Measurements from ENCODE around the gene FCRL1.

The FCRL1 gene

DNA sequence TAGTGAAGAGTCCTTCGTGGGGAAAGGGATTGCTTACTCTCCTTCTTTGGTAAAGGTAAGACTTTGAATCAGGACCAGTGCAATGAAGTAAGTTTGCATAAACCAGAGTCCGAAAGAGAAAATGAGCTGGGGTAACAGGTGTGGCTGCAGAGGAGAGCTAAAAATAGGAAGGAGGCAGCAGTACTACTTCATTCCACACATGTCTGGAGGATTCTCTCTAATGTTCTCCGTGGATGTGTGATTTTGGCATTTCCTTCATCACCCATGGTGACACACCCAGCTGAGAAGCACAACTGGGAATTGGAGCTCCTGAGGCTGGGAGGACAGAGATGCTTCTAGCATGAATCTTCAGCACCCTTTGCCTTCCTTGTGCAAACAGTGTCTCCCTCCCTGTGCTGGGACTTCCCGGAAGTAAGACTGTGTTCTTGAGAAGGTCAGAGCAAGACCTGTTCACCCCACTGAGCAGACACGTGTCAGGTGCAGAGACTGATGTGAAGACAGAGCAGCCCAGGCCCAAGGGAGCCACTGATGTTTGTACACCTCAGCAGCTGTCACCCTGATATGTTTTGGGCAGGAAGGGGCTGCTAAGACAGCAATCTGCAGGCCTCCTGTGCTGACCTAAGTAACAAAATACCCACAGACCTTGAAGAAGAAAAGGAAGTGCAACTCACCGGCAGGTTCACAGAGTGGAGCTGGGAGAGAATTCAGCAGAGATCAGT is 13.3 kb downstream of the FCRL1 start:
- DNase-seq: no peak
- in situ Hi-C loops (cut with HindIII; ENCODE audit: low pct_ligation_motif_present, low pct_unique_long_range_greater_than_20kb, low sequenced_read_pairs): no loop called here

DNA sequence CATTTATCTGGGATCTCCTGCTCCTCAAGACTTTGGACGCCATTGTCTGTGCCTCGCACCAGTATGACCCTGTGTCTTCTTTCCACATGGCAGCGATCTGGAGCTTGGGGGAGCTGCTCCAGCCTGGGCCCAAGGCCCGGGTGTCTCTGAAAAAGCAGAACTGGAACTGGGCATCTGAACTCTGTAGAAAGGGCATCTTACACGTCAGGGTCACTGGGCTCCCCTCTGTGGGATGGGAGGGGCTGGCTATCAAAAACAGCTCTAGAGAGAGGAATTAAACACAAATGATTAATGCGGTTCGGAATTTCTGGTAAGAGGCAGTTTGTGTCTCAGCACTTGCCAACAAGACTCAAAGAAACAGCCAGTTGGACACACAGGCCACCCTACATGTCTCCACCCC is 16.1 kb downstream of the FCRL1 start:
- no peak for DNase-seq
- in situ Hi-C loops (cut with HindIII; ENCODE audit: low pct_ligation_motif_present, low pct_unique_long_range_greater_than_20kb, low sequenced_read_pairs): no loop called here

DNA sequence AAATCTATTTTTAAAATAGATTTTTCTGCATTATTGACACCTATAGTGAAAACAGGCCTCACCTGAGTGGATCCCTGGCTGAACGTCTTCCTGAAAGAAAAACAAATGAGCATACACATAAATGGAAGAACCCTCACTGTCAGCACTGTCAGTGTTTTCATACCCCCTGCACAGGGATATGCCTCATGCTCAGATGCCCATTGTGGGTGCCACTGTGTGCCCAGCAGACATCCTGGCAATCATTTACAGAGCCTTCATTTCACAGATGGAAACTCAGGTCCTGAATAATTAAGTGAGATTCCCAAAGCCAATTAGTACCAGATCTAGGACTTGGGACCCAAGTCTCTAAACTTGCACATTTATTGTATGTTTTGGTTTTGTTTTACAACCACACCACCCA is 19.9 kb downstream of the FCRL1 start:
- DNase-seq: no peak
- in situ Hi-C loops (cut with HindIII; ENCODE audit: low pct_ligation_motif_present, low pct_unique_long_range_greater_than_20kb, low sequenced_read_pairs): no loop called here

DNA sequence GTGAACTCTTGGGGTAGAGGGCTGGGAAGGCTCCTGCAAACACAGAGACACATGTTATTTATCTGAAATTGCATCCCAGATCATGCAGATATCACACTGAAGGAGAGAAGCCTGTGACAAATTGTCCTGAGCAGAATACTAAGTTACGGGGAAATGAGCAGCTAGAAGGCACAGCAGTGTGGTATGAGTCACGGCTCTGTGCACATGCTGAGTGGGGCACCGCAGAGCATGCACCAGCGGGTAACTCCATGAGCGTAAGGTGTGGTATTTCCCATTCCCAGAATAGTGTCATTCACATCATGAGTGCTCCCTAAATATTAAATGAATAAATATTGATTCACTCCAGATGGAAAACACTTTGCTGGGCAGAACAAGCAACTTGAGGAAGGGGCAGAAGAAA is 21.7 kb downstream of the FCRL1 start:
- DNase-seq: peak; percentile 28
- in situ Hi-C loops (cut with HindIII; ENCODE audit: low pct_ligation_motif_present, low pct_unique_long_range_greater_than_20kb, low sequenced_read_pairs): no loop called here

DNA sequence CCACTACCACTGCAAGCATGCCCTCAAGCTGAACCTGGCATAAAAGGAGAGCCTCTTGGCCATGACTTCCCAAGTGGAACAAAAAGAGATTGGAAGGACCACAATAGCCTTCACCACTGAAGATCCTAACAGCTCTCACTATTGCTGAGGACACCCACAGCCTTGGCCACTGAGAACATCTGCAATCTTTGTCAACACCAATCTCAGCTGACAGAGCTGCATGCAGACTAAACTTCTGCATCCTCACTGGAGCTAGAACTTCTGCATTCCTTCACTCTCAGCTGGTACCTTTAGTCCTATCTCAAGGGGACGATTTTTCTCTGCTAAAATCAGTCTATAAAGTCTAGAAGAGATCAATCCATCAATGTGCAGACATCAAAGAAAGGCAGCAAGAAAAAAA is 34.7 kb downstream of the FCRL1 start:
- no peak for DNase-seq
- in situ Hi-C loops (cut with HindIII; ENCODE audit: low pct_ligation_motif_present, low pct_unique_long_range_greater_than_20kb, low sequenced_read_pairs): no loop called here

DNA sequence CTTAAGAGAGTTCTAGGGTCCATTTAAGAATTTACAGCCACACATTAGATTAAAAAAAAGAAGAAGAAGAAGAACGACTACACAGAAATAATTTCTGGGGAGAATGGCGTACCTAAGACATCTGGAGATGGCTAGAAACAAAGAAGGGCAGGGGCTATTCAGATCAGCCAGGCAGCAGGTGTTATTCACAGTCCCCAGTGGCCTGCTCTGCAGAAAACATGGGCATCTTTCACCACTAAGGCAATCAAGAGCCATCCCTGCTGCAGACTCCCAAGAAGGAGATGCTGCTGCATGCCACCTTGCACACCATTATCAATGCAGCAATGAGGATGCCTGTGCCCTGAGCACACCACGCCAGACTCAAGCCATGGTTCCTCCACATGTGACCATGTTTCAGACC is 35.1 kb downstream of the FCRL1 start:
- no peak for DNase-seq
- in situ Hi-C loops (cut with HindIII; ENCODE audit: low pct_ligation_motif_present, low pct_unique_long_range_greater_than_20kb, low sequenced_read_pairs): no loop called here

DNA sequence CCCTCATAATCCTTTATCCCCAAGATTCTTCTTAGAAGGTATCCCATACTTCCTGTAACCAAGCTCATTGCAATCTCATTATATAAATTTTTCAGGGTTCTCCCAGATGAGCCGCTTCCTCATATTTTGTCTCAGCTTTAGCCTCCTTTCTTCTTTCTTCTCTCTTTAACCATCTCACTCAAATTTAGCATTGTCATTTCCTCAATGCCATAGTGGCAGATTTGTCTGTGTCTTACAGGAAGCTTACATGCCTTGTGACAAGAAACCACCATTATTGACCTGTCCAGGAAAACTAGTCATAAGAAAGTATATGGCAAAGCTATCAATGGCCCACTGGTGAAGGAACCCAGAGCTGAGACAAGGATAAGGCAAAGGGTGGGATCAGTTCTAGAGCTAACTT is 37.0 kb downstream of the FCRL1 start:
- in situ Hi-C loops (cut with HindIII; ENCODE audit: low pct_ligation_motif_present, low pct_unique_long_range_greater_than_20kb, low sequenced_read_pairs): no loop called here
- DNase-seq: no peak

DNA sequence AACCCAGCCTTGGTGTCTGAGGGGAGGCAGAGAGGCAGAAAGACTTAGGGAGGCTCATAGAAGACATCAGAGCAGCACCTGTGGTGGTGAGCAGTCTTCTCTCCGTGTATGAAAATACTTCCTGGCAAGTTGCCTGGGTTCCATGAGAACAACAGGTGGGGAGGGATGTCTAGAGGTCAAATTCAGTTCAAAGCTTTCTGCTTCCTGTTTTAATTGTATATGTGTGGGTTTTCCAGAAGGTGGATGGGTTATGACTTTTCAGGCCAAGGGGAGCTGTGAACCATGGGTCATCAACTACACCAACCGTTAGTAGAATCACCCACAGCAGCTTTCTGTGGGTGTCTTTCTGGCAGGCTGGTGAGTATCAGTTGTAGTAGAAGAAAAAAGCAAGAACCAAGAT is 38.9 kb downstream of the FCRL1 start:
- DNase-seq: no peak
- in situ Hi-C loops (cut with HindIII; ENCODE audit: low pct_ligation_motif_present, low pct_unique_long_range_greater_than_20kb, low sequenced_read_pairs): no loop called here

DNA sequence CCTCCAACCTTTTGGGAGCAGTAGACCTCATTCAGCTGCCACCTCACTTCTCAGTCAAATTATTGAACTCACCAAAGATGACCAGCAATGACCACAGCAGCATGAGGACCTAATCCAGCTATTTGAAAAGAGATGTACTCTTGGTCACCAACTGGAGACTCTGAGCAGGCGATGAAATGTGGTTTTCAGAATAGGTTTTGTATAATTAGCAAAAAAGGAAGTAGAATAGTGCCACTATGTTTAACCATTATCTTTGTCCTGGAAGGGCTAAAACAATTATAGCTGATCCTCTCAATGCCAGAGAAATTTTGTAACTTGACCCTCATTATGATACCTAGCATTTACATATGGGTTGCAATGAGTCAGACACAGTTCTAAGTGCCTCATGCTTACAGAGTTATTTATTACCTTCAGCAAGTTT is 42.9 kb downstream of the FCRL1 start, which contains the start of gene FCRL2:
Gene FCRL2 (minus strand): TSS at position 162 of the 421 bp plus-strand sequence. CDS start 59 bp downstream, at position 103.
- no peak for DNase-seq
- in situ Hi-C loops (cut with HindIII; ENCODE audit: low pct_ligation_motif_present, low pct_unique_long_range_greater_than_20kb, low sequenced_read_pairs): no loop called here

DNA sequence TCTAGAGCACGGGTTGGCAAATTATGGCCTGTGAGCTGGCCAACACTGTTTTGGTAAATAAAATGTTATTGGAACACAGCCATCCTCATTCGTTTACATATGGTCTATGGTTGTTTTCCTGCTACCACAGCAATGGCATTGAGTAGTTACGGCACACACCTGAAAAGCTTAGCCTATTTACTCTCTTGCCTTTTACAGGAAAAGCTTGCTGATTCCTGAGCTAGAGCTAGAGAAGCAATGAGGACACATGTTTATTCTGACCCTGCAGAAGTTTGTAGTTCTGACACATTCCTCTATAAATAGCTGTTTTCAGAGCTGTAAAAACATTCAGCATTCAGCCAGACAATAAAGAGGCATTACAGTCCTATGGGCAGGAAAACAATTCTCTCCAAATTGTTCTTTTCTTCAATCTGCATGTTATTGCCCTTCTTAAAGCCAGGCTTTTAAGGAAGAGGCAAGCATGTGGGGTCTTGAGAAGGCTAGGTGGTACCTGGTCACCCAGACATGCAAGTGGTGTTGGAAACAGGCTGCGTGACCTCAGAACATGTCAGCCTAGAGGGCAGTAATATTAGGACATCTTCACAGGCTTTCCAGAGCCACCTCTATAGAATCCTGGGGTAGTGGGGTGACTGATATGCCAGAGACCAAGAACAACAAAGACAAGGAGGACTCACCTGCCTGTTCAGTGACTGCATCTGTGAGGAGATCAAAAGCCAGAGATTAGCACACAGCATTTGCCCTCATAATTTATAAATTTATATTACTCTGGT is 44.6 kb downstream of the FCRL1 start:
- DNase-seq: no peak
- in situ Hi-C loops (cut with HindIII; ENCODE audit: low pct_ligation_motif_present, low pct_unique_long_range_greater_than_20kb, low sequenced_read_pairs): no loop called here

DNA sequence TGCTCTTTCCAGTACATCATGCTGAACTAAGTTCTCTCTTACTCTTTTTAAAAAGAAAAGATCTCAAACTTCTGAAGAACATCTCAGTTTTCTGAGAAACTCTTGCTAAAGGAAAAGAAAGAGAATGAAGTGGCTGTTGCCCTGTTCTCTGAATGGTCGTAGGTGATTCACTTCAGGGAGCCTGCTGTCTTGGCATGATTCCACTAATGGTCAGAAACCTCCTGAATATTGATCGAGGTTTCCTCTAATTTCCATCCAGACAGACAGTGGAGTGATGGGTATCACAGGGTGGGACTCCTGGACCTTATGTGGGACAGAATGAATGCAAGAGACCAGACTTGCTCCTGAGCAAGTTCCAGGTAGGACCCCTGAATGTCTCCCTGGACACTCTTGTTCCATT is 45.5 kb downstream of the FCRL1 start:
- DNase-seq: no peak
- in situ Hi-C loops (cut with HindIII; ENCODE audit: low pct_ligation_motif_present, low pct_unique_long_range_greater_than_20kb, low sequenced_read_pairs): no loop called here

DNA sequence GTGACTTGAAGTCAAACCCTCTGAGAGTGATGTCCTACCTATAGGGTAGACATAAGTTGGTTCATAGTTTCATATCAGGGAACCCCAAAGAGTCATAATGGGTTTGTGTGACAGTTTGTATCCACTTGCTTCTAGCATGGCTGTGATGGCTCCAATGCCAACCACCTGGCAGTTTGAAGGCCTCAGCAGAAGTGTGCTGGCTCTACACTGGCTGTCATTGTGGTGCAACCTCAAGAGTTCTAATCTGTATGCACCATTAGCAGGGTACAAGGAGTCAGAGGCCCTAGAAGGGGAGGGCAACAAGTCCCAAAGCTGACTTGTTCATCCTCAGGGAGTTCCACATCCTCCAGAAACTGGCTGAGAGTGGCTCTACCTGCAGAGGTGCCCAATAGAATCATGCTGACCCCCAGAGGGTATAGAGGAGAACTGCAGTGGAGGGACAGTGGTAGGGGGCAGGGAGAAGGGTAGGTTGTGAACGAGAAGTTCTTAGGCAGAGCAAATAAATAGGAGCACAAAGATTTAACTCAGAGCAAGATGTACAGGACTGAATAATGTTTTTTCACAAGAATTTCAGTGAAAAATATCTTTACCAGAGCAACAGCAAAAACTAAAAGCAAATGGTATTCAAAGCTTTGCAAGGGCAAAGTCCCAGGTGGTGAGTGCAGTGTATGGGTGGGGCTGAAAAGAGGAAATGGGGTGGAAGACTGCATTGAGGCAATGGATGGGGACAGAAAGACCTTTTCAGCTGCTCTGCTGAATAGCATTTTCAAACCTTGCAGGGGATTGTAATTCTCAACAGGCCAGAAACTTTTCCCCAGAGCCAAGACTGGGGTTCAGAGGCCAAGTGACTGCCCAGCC is 46.2 kb downstream of the FCRL1 start:
- in situ Hi-C loops (cut with HindIII; ENCODE audit: low pct_ligation_motif_present, low pct_unique_long_range_greater_than_20kb, low sequenced_read_pairs): no loop called here
- DNase-seq: peak; percentile 7

DNA sequence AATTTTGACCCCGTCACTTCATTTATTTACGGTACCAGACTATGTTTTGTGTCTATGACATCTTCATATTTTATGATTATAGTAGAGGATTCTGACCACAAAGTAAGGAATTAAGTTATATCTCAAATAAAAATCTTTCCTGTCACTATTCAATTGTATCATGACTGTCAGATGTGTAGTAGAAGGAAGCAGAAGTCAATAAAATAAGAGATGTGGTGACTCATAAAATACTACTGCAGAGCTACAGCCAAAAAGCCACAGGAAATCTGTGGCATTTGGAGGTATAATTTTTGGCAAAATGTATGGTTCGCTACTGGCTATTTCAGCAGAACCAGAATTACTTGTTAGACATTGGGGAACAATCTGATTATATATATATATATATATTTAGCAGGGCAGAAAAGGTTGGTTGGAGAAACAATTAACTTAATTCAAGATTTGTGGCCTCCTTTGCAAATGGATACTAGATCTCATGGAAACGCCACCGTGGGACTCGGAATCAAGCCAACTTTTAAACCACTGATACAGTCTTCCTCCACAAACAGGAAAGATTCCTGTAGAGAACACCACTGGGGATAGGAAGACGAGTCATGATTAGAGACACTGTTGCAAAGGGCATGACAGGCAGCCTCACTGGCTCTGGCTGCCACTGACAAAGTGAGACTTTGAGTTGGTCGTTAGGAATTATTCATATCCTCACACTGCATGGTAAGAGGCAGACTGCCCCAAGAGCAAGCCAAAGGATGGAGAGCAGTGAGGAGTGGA is 48.1 kb downstream of the FCRL1 start:
- in situ Hi-C loops (cut with HindIII; ENCODE audit: low pct_ligation_motif_present, low pct_unique_long_range_greater_than_20kb, low sequenced_read_pairs): no loop called here
- no peak for DNase-seq

DNA sequence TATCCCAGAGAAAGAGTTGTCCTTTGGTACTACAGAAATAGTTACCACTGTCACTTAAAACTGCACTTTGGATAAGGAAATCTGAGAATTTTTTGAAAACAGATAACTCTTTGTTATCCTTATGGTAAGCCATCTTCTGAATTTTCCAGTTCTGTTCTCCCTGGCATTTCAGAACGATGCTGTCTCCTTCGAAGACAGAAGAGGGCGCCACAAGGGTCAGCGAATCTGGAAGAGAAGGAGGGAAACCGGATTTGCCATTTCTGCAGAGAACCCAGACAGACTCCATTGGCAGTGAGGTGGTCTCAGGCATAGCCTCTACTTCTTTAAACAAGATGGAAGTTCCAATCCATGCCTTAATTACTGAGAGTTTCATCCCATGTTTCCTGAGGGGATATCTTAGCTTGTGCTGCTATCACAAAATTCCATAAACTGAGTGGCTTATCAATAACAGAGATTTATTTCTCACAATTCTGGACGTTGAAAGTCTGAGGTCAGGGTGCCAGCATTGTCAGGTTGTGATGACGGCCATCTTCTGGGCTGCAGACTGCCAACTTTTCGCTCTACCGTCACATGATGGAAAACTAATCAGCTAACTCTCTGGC is 49.4 kb downstream of the FCRL1 start:
- peak; percentile 27 for DNase-seq
- in situ Hi-C loops (cut with HindIII; ENCODE audit: low pct_ligation_motif_present, low pct_unique_long_range_greater_than_20kb, low sequenced_read_pairs): no loop called here

DNA sequence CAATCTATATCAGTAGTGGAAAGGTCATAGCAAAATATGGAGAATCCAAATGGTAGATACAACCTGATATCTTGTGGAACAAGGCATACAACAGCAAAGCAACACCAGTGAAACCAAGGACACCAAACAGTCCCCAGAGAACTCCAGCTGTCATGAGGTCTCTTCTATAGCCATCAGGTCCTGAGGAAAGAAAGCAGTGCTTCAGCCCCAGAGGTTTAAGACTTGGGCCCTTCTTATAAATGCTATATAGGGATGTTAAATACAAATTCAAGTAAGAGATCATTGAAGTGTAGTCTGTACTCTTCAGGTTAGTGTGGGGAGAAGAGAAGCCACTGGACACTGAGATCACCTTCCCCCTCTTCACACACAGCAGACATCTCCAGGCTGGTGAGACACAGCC is 53.1 kb downstream of the FCRL1 start:
- in situ Hi-C loops (cut with HindIII; ENCODE audit: low pct_ligation_motif_present, low pct_unique_long_range_greater_than_20kb, low sequenced_read_pairs): no loop called here
- DNase-seq: no peak

DNA sequence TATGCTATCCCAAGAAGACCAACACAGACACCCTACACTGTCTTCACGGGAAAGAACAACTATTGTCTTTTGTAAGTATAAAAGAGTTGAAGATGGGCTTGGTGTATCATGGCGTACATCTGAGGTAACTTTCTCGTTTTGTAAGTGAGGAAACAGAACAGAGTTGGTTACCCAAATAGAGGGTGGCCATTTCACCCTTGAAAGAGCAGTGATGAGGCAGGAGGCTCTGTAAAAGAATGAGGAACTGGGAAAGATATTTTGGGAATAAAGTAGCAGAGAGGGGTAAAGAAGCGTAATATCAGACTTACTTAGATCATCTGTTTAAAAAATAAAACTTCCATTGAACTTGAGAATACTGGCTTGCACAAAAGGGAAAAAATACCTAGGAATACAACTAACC is 61.9 kb downstream of the FCRL1 start:
- in situ Hi-C loops (cut with HindIII; ENCODE audit: low pct_ligation_motif_present, low pct_unique_long_range_greater_than_20kb, low sequenced_read_pairs): no loop called here
- no peak for DNase-seq

DNA sequence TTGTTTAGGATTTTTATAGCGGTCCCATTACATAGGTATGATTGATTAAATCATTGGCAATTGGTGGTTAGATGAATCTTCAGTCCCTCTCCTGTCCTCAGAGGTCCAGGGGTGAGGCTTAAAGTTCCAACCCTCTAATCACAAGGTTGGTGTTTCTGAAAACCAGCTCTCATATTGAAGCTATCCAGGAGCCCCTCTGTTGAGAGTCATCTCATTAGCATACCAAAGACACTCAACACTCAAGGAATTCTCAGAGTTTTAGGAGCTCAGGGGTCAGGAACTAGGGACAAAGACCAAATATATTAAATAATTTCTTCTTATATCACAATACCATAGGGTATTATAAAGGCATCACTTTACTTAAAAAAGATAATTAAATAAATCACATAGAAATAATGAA is 66.3 kb downstream of the FCRL1 start:
- in situ Hi-C loops (cut with HindIII; ENCODE audit: low pct_ligation_motif_present, low pct_unique_long_range_greater_than_20kb, low sequenced_read_pairs): no loop called here
- no peak for DNase-seq

DNA sequence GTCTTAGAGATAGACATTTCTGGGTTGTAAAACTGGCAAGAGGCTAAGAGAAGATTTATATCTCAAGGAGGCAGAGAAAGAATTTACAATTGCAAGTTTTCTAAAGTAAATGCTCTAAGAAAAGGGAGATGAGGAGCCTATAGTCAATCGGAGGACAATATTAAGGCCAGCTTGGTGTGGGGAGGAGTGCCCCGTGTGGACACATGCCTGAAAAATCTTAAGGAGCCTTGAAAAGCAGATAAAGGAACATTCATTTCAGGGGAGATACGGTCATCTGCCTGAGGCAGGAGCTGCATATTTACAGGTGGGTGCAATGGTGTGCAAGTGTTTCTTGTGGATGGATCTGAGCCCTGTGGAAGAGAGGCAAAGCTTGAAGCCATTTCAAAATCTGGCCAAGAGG is 68.6 kb downstream of the FCRL1 start:
- DNase-seq: no peak
- in situ Hi-C loops (cut with HindIII; ENCODE audit: low pct_ligation_motif_present, low pct_unique_long_range_greater_than_20kb, low sequenced_read_pairs): no loop called here
